HG02970 (cell line): ENCODE results near the gene CHST9.

Source experiments
- ATAC-seq: cut with Tn5 transposase; IDR thresholded peaks from one replicate; pipeline ENCODE4 v1.9.1; 2021; ENCODE audit warnings: mild to moderate bottlenecking, moderate library complexity, moderate number of reproducible peaks; ENCODE audit not compliant: unreplicated experiment, low FRiP score

Gene CHST9

DNA sequence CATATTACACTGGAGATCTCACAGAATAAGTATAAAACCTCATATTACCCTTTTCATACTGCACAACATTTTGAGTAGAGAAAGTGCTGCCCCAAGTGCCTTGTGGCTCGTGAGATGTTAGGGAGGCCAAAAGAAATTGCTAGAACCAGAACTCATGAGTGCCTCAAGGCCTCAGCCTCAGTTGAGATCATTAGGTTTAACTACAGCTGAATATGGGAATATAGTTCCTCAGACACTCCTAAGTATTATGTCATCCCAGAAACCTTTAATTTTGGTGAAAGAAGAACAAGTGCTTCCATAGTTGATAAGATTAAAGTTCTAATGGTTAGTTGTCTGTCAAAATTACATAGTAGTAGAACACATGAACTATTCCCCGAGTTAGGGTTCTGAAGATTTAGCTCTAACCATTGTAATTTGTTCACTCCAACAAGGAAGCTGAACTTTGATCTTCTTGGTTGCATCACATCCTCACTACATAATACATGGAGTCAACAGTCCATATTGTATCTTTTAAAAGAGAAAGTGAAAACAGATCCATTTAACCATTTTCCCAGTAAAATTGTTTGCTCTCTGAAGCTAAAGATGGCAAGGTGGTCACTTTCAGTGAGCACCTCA lies 310.0 kb downstream of the CHST9 start:
- ATAC-seq = no peak

DNA sequence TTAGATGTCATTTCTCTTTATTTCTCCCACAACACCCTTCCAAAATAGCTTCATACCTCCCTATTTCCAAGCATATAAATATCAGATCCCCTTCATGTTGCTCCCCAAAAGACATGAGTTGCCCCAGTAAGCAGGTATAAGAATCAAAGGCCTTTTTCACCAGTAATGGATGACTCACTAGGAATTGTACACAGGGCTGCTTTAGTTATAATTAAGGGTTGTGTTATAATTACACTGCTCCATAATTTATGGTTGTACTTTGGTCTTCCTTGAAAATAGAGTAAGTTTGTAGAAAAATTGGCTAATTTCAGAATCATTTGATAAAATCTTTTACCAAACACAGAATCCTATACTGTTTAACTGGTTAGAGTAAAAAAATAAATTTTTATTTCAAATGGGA lies 310.8 kb downstream of the CHST9 start:
- ATAC-seq = no peak

DNA sequence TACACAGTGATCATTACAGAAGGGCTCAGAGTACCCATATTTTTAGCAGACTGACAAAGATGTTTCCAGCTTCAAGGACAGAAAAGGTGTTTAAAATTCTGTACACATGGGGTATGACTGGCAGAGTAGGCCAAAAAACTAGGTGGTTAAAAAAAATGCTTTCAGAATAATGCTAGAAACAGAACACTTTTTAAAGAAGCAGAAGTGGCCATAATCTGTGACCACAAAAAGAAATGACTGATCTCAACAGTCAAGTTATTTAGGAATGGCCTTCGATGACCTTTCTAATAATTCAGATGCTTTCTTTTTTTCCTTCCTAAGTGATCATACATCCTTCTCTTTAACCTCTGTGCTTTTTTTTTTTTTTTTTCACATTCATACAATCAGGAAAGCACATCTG lies 315.5 kb downstream of the CHST9 start:
- no peak for ATAC-seq

DNA sequence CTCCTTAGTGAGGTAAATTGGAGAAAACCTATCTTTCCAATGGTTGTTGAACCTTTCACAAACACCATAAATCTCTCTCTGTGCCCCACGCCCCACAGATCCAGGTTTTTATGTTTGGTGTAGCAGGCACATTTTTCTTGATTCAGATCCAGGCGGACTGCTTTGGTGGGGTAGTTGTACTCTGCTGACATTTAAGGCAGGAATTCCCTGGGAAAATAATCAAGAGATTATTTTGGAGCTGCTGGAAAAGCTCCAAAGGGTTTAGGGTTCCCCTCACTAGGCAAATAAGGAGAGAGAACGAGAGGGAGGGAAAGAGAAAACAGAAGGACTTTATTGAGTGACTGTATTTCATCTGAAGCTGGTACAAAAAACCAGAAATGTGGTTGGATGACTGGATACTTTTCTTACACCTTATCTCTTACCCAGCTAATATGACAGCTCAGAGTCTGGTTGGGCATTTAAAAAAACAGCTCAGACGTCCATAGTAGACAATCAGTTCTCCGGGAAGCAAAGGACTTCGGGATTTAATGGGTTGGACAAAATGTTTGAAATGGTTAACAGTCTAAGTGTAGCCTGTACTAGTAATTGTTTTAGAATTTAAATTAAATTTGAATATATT lies 316.0 kb downstream of the CHST9 start:
- ATAC-seq = no peak

DNA sequence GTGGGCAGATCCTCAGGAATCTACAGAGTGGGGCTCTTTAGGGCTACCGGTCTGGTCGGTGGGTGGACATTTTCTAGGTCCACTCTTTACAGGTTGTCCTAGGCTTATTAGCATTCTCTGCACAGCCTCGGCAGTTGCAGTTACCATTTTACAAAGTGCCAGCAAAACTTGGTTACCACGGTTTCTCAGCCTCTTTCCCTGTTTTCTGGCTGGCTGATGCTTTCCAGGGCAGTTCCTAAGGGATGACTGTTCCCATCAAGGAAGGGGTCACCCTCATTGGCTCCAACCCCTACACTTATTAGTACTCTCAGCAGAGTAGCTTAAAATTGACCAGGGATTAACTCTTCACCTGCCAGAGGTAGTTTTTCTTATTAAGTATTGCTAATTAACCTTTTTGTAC lies 317.6 kb downstream of the CHST9 start:
- ATAC-seq = no peak

DNA sequence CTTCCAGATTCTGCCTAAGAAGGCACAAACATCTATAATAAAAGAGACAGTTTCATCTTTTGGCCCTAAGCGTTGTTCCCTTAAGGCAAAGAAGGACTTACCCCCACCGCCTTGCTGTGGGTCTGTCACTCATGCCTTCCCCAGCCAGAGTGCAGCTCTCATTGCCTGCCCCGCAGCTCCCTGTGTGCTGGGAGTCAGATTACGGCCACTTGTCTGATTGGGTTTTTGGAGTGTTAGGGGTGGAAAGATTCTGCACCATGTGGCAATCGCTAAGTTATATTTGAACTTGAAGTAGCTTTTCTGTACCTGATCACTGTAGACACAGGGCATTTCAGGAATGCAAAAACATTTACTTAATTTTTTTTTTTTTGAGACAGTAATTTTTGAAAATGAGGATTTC lies 319.6 kb downstream of the CHST9 start, which contains the start of gene AQP4:
Gene AQP4, minus strand, starts transcription at position 151 of the 400 bp plus-strand sequence. Its CDS starts 18 bp downstream, at position 133.
- no peak for ATAC-seq

DNA sequence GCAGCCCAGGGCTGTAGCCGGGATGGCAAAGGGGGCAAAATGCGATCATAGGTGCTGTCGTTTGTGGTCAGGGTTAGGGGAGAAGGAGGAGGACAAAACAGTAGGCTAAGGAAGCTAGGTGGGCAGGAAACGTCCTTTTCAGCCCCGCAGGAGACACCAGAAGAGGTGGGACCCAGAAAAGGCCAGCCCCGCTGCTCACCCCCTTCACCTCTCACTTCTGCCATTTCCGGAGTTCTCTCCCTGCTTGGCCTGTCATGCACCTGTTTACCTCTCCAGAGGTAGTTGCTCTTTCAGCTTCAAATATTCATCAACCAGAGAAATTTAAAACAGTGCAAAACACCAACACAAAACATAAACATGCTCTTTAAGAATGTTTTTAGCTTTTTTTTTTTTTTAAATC lies 320.4 kb downstream of the CHST9 start:
- ATAC-seq = no peak

DNA sequence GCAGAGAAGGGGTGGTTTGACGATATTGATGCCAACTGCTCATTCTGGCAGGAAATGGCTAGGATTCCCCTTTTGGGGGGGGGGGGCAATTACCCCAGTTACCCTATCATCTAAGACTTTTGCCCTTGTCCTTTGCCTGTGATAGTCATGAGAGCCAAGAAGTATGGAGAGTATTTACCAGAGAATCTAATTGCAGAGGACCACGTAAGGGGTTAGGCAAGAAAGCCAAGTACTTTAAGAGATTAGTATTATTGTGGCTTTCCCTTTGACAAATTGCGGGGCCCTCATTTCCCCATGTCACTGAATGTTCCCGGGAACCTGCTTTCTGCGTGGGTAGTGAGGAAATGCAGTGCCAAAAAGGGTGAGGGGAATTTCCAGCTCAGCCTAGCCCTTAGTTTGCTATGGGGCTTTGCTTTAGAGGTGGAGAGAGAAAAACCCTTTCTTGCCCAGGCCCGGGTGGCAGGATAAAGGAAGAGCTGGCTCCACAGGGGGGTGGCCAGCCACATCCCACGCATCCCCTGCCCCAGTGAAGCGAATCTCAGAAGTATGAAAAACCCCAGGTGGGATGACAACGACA lies 321.1 kb downstream of the CHST9 start:
- ATAC-seq = no peak

DNA sequence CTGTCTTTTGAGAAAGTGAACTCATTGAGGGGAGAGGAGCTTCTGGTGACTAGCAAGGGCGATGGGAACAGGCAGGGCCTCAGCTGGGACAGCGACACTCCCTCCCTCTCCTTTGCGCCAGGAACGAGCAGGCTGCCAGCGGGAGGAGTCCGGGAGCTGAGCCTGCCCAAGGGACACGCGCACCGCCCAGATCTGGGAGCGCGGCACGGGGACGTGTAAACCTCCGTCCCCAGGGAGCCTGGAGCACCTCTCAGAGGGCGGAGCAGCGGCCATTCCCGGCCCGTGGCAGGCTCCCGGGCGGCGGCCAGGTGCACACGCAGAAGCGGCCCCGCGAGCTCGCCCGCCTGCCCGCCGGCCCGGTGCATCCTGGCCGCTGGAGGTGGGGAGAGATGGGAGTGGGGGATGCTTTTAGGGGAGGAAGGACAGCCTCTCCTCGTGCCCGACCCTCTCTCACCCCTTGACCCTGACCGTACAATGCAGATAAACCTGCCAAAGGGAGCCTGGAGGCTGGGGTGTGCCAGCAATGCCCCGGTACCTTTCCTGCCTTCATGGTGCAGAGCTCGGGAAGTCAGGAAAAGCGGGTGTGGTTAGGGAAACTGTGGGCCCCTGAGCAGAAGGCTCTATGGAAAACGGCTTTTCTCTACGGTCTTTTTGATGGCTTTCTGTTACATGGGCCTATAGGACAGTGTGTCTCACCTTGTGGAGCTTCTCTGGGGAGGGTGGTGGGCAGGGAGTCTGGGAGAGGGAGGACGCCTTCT lies 321.8 kb downstream of the CHST9 start:
- no peak for ATAC-seq

DNA sequence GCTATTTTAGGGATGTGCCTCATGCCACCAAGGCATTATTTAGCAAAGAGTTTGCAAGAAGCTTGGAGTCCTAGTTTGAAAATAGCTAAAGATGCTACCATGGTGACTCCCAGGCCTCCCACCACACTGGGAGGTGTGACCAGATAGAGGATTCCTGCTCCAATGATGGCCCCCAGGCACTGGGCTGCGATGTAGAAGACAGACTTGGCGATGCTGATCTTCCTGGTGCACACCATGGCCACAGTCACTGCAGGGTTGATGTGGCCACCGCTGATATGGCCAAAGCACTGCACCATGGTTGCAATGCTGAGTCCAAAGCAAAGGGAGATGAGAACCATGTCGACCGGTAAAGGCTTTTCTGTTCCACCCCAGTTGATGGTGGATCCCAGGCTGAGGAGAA lies 323.0 kb downstream of the CHST9 start:
- no peak for ATAC-seq
